ENCODE data around the gene NGDN. TPM values are rescaled to one million over a fixed set of nuclear protein-coding genes. Genes with fewer than 3 reads are reported as not detected.

NGDN gene
- total RNA-seq, 1 donor from 2014 or later, result 37.7 TPM

DNA sequence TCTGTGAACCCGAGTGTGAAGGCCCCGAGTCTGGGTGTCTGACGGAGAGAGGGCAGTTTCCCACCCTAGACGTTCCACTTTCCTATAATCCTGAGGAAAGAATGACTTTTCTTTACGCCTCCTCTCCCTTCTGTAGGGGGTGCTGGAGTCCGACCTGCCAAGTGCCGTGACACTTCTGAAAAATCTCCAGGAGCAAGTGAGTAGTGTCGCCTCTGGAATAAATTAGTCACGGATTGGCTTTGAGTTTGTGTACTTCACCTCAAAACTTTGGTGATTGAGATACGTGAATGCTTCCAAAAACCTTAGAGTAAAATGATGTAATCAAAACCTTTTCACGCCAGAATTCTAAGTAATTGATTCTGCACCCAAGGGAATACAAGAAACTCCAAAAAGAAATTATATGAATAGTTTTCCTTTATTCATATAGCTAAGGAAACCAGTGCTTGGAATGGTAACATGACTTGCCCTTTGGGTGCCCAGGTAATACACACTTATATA lies 452 bp downstream of the NGDN start:
- no peak for DNase-seq (ENCODE audit: low spot score)
- H3K4me1 Mint-ChIP-seq (ENCODE audit: unreplicated experiment), result peaks cover 6% of the 10 kb centered on the region
- no peak overlapping the region for H3K4me3 Mint-ChIP-seq (ENCODE audit: unreplicated experiment)
- TF ChIP-seq, protein P1, sequence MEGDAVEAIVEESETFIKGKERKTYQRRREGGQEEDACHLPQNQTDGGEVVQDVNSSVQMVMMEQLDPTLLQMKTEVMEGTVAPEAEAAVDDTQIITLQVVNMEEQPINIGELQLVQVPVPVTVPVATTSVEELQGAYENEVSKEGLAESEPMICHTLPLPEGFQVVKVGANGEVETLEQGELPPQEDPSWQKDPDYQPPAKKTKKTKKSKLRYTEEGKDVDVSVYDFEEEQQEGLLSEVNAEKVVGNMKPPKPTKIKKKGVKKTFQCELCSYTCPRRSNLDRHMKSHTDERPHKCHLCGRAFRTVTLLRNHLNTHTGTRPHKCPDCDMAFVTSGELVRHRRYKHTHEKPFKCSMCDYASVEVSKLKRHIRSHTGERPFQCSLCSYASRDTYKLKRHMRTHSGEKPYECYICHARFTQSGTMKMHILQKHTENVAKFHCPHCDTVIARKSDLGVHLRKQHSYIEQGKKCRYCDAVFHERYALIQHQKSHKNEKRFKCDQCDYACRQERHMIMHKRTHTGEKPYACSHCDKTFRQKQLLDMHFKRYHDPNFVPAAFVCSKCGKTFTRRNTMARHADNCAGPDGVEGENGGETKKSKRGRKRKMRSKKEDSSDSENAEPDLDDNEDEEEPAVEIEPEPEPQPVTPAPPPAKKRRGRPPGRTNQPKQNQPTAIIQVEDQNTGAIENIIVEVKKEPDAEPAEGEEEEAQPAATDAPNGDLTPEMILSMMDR (IDR thresholded peaks at IDR 0.05; ENCODE audit: unreplicated experiment), result no peak
- H3K36me3 Mint-ChIP-seq (ENCODE audit: low read depth, unreplicated experiment), result peaks cover 4% of the 10 kb centered on the region
- peaks cover 3% of the 10 kb centered on the region for H3K27me3 Mint-ChIP-seq (ENCODE audit: unreplicated experiment)
- H3K27ac Mint-ChIP-seq (ENCODE audit: unreplicated experiment), result no peak overlapping the region
- no peaks in the 10 kb centered on the region for H3K9me3 Mint-ChIP-seq (ENCODE audit: unreplicated experiment)

DNA sequence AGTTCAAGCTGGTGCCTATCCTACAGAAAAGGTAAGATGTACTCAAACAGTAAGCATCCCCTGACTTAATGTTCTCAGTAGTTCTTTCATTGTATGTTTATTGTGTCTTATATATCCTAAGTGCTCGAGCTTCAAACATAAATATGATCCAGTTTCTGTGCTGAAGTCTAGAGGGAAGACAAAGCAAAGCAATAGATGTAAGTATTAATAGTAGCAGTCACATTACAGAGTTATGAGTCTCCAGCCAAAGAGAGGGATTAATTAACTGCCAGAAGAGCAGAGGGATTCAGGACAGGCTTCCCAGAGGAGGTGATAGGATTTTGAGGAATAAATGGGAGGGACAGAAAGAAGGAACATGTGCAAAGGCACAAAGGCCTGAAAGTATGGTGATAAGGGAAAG lies 1.4 kb downstream of the NGDN start:
- TF ChIP-seq, protein P1 (IDR thresholded peaks at IDR 0.05; ENCODE audit: unreplicated experiment), result no peak
- DNase-seq (ENCODE audit: low spot score), result no peak
- H3K4me1 Mint-ChIP-seq (ENCODE audit: unreplicated experiment), result peaks cover 6% of the 10 kb centered on the region
- H3K4me3 Mint-ChIP-seq (ENCODE audit: unreplicated experiment), result peak overlapping the region; percentile 75
- H3K27me3 Mint-ChIP-seq (ENCODE audit: unreplicated experiment), result peaks cover 3% of the 10 kb centered on the region
- H3K9me3 Mint-ChIP-seq (ENCODE audit: unreplicated experiment), result no peaks in the 10 kb centered on the region
- peak overlapping the region; percentile 42 for H3K27ac Mint-ChIP-seq (ENCODE audit: unreplicated experiment)
- peaks cover 7% of the 10 kb centered on the region for H3K36me3 Mint-ChIP-seq (ENCODE audit: low read depth, unreplicated experiment)

DNA sequence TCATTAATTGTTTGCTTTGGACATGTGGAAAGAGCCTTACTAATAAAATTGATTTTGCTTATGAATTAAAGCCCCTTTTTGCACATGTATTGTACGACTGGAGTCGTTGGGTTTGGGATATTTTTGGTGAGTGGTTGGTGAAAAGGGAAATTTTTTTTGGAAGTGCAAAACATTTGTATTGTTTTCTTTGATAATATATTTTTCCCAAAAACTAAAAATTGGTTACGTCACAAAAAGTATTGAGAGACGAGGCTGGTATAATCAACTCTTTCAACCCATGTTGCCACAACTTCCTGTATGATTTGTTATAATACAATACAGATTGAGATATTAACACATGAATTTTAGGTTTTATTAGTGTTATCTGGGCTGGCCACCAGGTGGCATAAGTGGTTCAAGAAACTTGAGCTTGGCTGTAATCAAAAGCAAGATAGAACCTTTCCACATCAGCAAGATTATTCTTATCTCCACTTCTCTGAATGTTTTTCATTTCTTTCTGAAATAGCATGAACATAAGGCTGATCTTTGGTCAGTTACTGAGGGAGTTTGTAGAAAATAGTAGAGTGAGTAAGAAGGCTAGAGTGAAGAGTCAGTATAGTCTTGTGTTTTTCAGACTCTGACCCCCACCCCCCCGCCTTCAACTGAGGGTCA lies 8.7 kb downstream of the NGDN start:
- Mint-ChIP-seq H3K4me1 (ENCODE audit: unreplicated experiment) (peaks cover 6% of the 10 kb centered on the region), H3K4me3 (ENCODE audit: unreplicated experiment) (peak overlapping the region; percentile 20), H3K36me3 (ENCODE audit: low read depth, unreplicated experiment) (peaks cover 21% of the 10 kb centered on the region), H3K9me3 (ENCODE audit: unreplicated experiment) (no peaks in the 10 kb centered on the region), H3K27ac (ENCODE audit: unreplicated experiment) (no peak overlapping the region), H3K27me3 (ENCODE audit: unreplicated experiment) (no peaks in the 10 kb centered on the region)
- TF ChIP-seq, protein P1 (IDR thresholded peaks at IDR 0.05; ENCODE audit: unreplicated experiment), result peak; percentile 82
- peak; percentile 57 for DNase-seq (ENCODE audit: low spot score)

DNA sequence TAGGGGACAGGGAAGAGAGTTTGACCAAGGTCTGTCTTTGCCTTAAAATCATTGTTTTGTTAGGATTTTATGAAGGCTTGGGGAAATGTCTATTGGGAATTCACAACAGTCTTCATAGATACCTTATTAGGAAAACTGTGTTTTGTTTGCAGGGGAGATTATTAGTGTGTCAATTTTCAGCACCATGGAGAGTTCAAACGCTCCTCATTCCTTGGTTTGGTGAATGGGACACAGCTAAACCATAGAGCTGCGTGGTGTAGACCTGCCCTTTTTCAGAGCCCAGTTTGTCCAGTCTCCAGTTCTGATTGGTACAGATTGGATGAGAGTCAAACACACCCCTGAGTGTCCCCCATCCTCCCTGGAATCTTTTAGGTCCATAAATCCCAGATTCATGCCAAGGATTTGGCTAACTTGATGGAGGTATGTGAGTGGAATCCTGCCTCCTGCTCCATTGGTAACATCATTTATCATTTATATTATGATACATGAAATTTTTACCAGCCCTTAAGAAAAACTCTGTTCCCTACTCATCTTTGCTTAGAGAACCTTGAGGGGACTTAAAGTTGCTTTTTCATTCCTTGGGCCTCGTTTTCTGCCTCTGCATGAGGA lies 12.0 kb downstream of the NGDN start:
- Mint-ChIP-seq H3K27ac (ENCODE audit: unreplicated experiment) (no peak overlapping the region), H3K36me3 (ENCODE audit: low read depth, unreplicated experiment) (peaks cover 21% of the 10 kb centered on the region), H3K4me3 (ENCODE audit: unreplicated experiment) (no peak overlapping the region), H3K27me3 (ENCODE audit: unreplicated experiment) (no peaks in the 10 kb centered on the region), H3K9me3 (ENCODE audit: unreplicated experiment) (no peaks in the 10 kb centered on the region), H3K4me1 (ENCODE audit: unreplicated experiment) (peaks cover 36% of the 10 kb centered on the region)
- TF ChIP-seq, protein P1 (IDR thresholded peaks at IDR 0.05; ENCODE audit: unreplicated experiment), result no peak
- peak; percentile 26 for DNase-seq (ENCODE audit: low spot score)

Measured in endothelial cell (in vitro differentiated cells).